Activated gamma-delta T cell treated with Interleukin-2 at 50 U/mL for 16 hours (primary cell): ENCODE results near the gene PRDM1.
"Not testable (repeated sequence)": the region's sequence is repeated elsewhere in the genome, so short reads cannot be mapped to it uniquely, and the experiment has no call there.

ENCODE experiments used
- DNase-seq: peaks from one replicate; pipeline ENCODE4 v3.0.0-alpha.2; 2020

The PRDM1 gene

DNA sequence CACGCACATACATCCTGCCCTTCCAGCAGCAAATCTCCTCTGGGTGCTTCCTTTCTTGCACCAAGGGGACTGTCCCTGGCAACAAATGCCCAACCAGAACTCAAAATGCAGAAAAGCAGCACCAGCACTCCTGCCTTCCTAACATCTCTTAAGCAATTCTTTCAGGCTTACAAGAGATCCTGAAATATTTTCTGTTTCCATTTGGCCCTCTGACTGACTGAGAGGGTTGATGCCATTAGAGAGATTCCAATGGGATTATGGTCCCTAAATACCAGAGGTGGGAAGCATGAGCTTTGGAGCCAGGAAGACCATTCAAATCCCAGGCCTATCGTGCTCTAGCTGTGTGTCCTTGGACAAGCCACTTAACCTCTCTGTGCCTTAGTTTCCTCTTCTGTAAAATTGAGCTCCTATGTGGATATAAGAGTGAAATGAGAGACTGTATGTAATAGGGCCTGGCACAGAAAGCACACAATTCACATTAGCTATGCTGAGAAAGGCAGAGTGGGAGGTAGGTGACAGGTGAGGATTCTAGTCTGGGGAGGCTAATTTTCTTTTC is 56.8 kb downstream of the PRDM1 start:
- DNase-seq, result no peak

GRCh38 chr6:106143665-106144064 is 57.5 kb downstream of the PRDM1 start:
- no peak for DNase-seq

- DNase-seq, result no peak
Measured at GRCh38 chr6:106145144-106145543, 59.0 kb downstream of the PRDM1 start.

GRCh38 chr6:106145741-106146227 is 59.6 kb downstream of the PRDM1 start:
- no peak for DNase-seq

DNA sequence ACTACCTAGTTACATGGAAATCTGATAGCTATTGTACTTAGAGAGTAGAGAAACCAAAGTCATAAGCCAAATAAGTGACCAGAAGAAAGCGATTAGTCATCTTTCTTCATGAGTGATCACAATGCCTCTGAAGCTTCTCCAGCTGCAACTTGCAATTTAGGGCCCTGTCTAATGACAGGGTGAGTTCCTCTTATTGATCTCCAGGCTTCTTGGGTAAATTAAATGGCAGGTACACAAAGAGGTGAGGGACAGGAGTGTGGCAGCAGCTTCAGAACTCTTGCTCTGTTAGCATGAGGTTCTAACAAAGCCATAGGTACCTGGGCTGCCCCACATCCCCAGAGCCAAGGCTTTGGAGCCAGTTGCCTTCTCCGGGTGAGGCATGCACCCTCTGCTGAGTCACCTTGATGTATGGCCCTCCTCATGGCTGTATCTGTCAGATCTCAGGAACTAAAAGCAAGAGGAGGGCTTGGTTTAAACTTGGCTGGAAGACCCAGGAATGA is 60.8 kb downstream of the PRDM1 start:
- no peak for DNase-seq

DNA sequence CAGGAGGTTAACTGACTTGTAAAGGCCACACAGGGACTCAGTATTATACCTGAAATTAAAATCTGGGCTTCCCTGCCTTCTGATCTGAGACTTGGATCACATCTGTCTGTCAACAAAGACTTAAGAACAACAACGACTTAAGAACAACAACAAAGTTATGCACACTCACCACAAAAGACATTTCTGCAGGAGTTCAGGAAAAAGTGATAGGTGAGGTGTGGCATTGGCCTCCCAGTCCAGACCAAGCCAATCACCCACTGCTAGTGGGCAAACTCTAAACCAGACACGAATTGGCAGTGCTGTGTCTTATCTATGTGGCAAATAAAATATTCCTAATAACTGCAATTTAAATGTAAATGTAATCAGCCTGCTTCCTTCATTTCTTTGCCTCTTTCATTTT is 61.3 kb downstream of the PRDM1 start:
- no peak for DNase-seq

DNA sequence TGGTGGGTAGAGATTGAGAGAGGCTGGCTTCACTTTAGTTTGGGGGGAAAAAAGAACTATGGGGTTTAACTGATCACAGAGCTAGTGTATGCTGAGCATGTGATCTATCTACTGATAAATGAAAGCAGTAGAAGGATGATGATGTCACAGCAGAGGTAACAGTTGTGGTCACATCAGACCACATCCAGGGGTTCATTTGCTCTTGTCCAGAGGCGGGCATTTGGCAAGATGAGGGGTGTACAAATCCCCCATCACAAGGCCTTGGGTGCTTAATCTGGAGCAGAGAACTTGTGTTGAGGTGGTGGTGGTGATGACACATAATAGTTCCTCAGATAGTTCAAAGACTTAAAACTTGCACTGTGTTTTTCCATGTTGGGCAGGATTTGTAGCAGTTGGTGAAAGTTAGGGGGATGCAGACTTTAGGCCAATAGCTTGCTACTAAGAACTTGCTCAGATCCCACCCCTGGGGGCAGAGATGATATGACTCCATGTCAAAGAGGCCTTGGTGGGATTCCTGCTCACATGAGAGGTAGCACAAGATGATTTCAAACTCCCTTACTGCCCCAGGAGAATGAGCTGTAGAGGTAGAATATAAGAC is 63.4 kb downstream of the PRDM1 start:
- no peak for DNase-seq

DNA sequence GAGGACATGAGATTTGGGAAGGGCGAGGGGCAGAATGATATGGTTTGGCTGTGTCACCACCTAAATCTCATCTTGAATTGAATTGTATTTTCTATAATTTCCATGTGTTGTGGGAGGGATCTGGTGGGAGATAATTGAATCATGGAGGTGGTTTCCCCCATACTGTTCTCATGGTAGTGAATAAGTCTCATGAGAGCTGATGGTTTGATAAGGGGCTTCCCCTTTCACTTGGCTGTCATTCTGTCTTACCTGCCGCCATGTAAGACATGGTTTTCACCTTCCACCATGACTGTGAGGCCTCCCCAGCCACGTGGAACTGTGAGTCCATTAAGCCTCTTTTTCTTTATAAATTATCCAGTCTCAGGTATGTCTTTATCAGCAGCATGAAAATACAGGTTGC is 66.3 kb downstream of the PRDM1 start:
- DNase-seq, result not testable (repeated sequence)

DNA sequence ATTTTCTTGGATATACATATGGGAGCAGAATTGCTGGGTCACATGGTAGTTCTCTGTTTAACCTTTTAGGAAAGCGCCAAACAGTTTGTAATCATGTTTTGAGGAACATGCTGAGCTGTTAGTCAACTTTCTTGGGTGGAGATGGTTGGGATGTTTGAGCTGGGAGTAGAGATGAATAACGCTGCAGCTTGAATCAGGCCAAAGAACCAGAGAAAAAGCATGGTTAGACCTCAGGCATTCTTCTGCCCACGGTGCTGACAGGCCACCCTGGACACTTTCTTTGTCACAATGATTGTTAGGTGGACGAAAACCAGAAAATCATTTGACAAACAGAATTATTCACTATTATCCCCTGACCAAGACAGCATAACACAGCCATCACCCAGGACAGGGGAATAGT is 66.8 kb downstream of the PRDM1 start:
- DNase-seq, result no peak

DNA sequence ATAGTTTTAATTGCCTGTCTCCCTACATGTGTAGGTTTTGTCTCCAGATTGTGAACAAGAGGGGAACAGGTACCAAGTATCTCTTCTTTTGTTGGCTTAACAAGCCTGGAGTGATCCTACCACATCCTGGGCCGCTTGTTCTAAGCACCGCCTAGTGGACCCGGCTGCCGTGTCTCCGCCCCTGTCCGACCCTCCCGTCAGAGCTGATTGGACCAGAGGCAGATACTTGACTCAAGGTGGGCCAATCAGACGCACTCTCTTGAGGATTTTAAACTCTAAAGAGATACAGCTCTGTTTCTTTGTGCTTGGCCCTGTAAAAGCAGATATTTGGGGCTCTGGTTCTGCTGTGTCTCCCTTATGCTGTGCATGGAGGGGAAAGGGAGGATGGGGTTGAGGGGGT is 68.2 kb downstream of the PRDM1 start:
- DNase-seq, result no peak

- no peak for DNase-seq
Measured at GRCh38 chr6:106155219-106155830, 69.2 kb downstream of the PRDM1 start.

- no peak for DNase-seq
Measured at GRCh38 chr6:106156413-106156812, 70.3 kb downstream of the PRDM1 start.

DNA sequence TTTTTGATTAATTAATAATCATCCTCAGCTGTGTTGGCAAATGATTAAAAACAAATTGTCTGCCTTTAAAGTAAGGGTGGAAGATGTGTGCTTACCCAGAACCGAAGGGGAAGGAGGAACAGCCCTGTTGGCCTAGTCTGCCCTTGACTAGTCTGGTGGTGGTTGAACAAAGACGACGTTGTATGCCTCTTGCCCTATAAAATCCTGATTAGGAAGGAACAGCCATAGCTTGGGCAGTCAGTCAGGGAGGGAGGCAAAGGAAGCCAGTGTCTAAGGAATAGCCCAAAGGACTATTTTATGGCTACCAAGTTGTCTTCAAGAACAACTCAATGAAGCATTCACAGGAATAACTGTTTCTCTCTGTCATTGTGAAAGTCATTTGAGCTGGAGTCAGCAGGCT is 70.7 kb downstream of the PRDM1 start:
- no peak for DNase-seq

GRCh38 chr6:106158816-106159215 is 72.7 kb downstream of the PRDM1 start:
- DNase-seq, result no peak
